Stimulated activated CD8-positive, alpha-beta memory T cell treated with anti-CD3 and anti-CD28 coated beads, Interleukin-12 subunit alpha, Interleukin-12 subunit beta, amount 100 ng/mL, for 4 hours (primary cell): Measurements from ENCODE around the gene SFXN3.

Source experiments
- DNase-seq: peaks from one replicate; pipeline ENCODE4 v3.0.0-alpha.2; 2020; ENCODE audit warnings: low read depth

Gene SFXN3, protein sequence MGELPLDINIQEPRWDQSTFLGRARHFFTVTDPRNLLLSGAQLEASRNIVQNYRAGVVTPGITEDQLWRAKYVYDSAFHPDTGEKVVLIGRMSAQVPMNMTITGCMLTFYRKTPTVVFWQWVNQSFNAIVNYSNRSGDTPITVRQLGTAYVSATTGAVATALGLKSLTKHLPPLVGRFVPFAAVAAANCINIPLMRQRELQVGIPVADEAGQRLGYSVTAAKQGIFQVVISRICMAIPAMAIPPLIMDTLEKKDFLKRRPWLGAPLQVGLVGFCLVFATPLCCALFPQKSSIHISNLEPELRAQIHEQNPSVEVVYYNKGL

DNA sequence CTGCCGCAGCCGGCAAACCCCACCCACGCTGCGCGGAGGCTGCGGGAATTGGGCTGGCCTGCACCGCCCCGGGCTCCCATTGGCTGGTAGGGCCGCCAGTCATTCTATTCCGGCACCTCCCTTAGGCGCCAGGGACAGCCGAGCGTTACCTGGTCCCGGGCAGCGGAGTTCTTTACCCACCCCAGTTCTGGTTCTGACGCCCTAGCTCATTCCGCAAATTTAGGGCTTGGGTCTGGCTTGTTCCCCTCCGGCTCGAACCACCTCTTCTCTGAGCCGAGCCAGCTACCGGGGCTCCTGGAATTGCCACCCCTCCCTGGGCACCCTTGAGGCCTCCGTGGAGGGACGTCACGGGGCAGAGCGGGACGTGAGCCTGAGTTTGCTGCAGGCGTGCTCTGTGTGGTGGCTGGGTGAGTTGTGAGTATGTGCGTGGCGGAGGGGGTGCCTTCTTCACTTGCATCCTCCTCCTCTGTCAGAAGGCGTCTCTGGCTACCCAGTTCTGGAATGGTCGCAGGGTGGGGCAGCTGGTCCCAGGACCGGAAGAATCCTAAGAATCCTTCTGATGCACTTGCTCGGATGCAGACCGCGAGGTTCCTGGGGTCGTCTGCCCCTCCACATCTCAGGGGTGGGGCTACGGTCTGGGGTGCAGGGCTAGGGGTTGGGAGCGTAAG is at the start of gene SFXN3, which contains the start of gene PDZD7:
Gene SFXN3, plus strand, starts transcription at position 107 of the 668 bp plus-strand sequence. CDS start 3,461 bp downstream, outside the sequence.
Gene PDZD7, minus strand, starts transcription at position 2 of the 668 bp plus-strand sequence. CDS start 910 bp downstream, outside the sequence.
- peak; percentile 93 for DNase-seq

GRCh38 chr10:100982916-100983830 is 47.9 kb upstream of the SFXN3 start:
- no peak for DNase-seq

DNA sequence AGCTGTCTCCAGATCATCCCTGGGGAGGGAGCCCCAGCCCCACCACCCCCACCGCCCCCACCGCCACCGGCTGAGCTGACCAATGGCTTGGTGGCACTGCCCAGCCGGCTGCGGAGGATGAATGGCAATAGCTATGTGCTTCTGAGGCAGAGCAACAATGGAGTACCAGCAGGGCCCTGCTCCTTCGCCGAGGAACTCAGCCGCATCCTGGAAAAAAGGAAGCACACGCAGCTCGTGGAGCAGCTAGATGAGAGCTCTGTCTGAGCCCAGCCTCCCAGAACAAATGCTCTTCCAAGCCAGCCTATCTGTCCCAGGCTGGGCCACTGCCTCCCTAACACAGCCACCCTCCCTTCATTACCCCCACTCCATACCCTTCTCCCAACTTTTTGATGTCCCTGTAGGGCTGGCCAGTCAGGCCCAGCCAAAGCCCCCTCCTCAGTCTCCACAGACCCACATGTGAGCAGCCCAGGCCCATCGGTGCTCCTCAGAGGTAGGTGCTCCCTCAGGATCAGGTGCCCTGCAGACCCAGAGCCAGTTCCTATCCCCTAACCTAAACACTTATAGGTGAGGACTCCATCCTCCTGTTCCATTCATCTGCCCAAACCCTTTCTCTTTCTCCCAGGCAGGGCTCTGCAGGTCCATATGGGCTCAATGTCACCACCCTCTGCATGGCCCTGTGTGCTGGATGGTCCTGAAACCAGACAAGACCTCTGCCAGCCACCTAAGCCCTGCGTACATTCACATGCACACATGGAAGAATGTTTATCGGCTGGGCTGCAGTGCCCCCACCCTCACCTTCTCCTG is 47.0 kb upstream of the SFXN3 start:
- no peak for DNase-seq

- DNase-seq: no peak
Observed at GRCh38 chr10:100984672-100985177, 46.3 kb upstream of the SFXN3 start.

GRCh38 chr10:100985336-100985735 is 45.7 kb upstream of the SFXN3 start:
- no peak for DNase-seq

DNA sequence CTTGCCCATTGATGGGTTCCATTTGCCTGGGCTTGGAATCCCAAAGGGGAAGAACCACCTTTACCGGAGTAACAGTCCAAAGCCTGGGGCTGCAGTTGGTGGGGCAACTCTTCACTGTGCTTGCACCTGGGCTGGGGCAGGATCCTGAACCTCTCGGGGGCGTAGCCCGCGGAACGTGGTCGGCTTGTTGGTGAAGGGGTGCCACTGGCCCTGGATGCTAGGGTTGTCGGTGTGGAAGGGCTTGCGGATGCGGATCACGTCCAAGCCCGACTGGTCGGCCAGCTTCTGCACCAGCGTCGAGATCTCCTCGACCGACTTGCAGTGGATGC is 44.4 kb upstream of the SFXN3 start:
- DNase-seq: no peak

GRCh38 chr10:100986952-100987684 is 43.9 kb upstream of the SFXN3 start, which contains the start of the genes MRPL43 and TWNK:
Gene MRPL43, minus strand, starts transcription at chr10:100987497. Its CDS starts 54 bp downstream, at chr10:100987443.
Gene TWNK, plus strand, starts transcription at chr10:100987543. Its CDS starts 668 bp downstream, at chr10:100988211.
- DNase-seq: peak; percentile 72

DNA sequence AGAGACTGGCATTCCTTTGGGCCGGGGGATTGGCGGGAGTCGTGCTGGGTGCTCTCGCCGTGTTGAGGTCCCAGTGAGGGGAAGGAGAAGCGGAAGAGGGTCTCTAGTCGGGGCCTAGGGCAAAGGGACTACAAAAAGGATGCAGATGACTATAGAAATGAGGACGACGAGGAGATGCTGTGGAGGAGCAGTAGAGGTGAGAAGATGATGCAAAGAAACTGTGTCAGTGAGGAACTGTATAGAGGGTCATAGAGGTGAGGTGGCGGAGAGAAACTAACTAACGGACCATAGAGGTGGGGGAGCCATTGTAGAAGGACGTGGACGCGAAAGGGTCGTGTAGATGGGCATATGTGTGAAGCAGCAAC is 43.4 kb upstream of the SFXN3 start:
- no peak for DNase-seq

GRCh38 chr10:100988166-100988565 is 42.9 kb upstream of the SFXN3 start:
- DNase-seq: no peak

- DNase-seq: no peak
Observed at GRCh38 chr10:100989088-100989487, 41.9 kb upstream of the SFXN3 start.

DNA sequence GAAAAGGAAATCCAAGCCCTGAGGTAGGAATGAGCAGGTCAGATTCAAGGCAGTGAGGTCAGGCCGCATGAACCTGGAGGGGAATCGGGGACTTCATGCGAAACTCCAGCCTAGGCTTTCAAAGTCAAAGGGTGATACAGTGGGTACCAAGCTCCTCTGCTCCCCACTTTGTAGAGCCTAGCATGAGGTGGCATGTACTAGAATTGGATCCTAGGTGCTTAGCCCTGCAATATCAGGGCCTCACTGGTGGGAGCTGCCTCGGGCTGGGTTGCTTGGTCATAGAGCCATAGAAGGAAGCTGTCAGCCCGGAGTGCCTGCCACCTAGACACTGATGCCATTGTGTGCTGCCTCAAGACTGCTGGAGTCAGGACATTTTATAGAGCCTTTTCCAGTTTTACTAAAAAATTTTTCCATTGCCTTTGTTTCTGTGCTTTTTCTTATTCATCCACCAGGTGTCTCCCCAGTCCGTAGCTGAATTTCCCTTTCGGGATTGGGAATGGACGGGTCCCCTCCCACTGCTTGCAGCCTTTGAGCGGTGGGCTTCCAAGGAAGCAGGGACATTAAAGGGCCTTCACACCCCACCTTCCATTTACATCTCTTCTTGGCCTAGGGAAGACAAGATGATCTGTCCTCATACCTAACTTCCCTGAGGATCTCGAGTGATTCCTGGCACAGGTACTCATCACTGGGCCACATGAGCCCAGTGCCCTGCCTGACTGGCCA is 36.9 kb upstream of the SFXN3 start:
- no peak for DNase-seq

- DNase-seq: no peak
Observed at GRCh38 chr10:100995181-100995580, 35.9 kb upstream of the SFXN3 start.

DNA sequence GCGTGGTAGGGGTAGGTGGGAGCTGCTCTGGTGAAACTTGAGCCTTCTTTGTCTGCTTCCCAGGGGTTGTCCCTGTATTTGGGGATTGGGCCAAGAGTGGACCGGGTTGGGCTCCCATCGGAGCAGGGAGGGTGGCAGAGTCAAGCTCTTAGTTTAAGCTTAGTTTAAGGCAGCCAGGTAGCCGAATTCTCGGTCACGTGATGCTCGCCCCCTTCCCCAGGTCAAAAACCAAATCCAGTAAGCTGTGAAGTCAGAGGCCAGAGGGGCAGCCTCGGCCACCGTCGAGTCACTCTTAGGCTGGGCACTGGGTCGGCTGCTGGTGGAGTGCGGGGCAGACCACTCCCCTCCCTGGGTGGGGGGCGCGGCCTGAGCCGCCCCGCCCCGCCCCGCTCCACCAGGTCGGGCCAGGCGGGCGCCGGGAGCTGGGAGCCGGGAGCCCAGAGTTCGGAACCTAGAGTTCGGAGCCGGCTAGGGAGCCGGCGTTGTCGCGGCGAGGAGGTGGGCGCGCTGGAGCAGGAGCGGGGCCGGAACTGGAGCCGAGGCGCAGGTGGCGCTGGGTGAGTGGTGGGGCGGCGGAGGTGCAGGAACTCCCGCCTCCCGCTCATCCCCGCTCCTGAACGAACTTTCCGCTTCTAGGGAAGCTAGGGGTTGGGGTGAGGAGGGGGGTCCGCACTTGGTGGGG is 34.2 kb upstream of the SFXN3 start:
- DNase-seq: no peak

DNA sequence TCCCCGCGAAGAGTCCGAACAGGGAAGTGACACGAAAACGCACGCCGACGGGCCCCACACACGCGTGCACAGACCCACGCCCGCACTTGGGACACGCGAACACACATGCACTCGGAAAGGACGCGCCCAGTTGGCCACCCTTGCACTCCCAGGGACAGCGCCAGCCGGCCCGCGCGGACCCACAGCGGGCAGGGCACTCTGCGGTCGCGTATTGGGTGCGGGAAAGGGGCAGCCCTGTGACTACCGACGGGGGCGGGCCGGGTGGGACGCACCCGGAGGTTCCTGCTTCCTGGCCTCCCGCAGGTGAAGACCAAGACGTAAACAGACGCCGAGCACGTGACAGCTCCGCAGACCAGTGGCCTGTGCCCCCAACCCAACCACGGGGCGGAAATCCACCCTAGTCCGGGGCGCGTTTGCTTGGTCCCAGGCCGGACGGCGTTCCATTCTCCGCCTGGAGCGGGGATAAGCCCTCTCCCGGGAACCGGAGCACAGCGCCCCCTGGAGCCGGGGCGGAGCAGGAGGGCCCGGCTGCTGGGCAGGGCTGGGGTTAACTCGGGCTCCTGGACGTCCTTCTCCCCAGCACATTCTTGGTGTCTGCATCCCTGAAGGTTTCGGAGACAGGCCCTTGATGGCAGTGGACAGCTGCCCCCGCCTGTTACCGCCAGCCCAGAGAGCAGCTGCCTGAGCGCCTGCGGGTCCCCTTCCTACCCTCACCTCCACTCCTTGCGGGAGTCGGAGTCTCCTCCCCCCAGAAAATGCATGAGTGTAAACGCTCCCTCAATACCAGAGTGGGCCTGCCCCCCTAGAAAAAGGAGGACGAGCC is 33.5 kb upstream of the SFXN3 start:
- peak; percentile 54 for DNase-seq

DNA sequence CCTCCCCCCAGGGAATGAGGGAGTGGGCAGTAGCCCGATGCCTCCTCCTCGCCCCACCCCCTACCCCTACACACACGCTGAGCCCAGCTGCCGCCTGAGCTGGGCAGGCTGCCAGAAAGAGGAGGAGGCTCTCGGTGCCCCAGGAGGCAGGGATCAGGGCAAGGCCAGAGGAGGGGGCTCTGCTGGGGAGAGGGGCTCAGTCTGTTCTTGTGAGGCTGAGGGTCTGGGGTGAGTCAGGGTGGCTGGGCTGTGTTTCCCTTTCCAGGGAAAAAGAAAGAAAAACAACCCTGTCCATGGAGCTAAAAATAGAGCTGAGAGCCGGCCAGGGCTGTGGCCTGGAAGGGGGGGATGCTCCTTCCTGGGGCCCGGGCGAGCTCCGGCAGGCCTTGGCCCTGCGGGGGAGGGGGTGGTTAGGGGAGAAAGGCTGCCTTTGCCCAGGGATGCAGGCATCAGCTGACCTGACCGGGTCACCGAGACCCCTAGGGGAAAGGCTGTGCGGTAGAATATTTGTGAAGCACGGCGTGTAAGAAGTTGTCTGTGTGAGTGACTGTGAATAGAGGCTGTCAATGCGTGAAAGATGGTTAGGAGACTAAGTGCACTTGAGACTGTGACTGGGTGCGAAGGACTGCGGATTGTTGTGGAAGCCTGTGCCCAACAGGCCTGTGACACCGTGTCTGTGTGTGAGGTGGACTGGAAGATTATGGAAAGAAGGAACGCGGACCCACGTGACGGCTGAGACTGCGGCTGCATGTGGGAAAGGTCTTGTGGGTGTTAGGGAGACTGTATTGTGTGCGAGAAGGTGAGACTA is 32.6 kb upstream of the SFXN3 start:
- DNase-seq: peak; percentile 35

GRCh38 chr10:100998991-100999741 is 31.9 kb upstream of the SFXN3 start:
- peak; percentile 71 for DNase-seq

DNA sequence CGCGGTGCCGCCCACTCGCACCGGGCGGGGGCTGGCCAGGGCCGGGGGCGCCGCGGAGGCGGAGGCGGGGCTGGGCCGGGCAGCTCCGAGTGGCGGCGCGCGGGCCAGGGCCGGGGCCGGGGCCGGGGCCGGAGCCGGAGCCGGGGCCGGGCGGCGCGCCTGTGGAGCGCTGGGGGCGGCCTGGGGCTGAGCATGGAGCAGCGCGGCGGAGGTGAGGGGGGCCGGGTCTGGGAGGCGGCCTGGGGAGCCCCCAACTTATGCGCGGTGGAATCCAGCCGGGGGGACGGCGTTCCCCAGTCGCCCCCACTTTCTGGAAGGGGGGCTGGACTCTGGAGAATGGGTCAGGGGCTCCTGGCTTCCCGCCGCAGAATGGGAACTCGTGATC is 31.3 kb upstream of the SFXN3 start, which contains the start of gene LZTS2:
Gene LZTS2, plus strand, starts transcription at position 67 of the 385 bp plus-strand sequence. CDS start 2,731 bp downstream, outside the sequence.
- no peak for DNase-seq
